SH-SY5Y (cell line): Measurements from ENCODE around the gene ADPGK.

ENCODE experiments used
- GATA2 ChIP-seq: IDR thresholded peaks from 2 replicates; pipeline ENCODE4 v1.6.1; 2011; ENCODE audit warnings: mild to moderate bottlenecking, low read depth, low read length
- GATA3 ChIP-seq: IDR thresholded peaks from 2 replicates; pipeline ENCODE4 v1.6.1; 2011; ENCODE audit warnings: low read depth, mild to moderate bottlenecking, low read length, moderate library complexity

DNA sequence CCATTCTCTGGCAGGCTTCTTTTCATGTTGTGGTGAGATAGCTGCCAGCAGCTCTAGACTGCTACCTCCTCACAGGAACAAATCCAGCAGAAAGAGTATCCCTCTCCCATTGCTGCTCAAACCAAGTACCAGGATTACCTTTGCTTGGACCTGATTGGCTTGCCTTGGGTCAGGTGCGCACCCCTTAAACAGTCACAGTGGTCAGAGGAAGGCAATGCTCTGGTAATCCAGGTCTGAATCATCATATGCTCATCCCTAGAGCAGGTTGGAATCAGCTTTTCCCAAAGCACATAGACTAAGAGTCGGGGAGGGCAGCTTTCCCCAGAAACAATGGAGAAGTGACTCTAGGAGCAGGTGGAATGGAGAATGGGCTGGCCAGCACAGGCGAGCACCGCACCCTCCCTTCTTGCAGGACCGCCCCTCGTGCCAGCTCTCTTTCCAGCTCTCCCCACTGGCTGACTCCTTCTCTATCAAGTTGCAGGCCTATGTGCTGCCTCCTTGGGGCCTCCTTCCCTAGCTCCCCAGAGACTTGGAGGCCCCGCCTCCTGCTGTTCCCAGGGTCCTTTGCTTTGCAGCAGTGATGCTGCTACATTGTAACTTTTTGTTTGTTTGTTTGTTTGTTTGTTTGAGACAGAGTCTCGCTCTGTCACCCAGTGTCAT is 29.9 kb upstream of the ADPGK start:
- TF ChIP-seq GATA2 (no peak), GATA3 (no peak)
